Measurements from ENCODE around the gene BCAN. TPM values are rescaled to one million over a fixed set of nuclear protein-coding genes. Genes with fewer than 3 reads are reported as not detected.
A peak's percentile ranks its signal among the peaks of the same experiment; 100 is the strongest.

Gene BCAN
- total and polyA plus RNA-seq, 2 experiments from 2014 or later, result 0.23 to 0.86 TPM

DNA sequence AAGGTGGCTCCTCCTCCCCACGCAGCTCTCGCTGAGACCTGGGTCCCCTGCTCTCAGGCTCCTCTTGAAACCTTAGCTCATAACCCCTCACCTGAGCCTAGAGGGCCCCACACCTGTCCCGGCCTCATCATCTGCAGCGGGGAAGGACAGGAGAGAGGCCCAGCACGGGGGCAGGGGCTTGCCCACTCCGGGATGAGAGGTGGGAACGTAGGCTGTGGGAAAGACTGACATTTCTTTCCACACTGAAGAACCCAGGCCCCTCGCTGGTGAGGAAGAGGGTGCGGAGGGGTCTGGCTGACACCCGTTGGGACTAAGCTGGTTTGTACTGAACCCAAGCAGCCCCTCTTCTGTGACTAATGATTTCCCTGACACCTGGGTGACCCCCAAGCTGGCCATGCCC lies 49.3 kb downstream of the BCAN start:
- TF ChIP-seq, protein P1, sequence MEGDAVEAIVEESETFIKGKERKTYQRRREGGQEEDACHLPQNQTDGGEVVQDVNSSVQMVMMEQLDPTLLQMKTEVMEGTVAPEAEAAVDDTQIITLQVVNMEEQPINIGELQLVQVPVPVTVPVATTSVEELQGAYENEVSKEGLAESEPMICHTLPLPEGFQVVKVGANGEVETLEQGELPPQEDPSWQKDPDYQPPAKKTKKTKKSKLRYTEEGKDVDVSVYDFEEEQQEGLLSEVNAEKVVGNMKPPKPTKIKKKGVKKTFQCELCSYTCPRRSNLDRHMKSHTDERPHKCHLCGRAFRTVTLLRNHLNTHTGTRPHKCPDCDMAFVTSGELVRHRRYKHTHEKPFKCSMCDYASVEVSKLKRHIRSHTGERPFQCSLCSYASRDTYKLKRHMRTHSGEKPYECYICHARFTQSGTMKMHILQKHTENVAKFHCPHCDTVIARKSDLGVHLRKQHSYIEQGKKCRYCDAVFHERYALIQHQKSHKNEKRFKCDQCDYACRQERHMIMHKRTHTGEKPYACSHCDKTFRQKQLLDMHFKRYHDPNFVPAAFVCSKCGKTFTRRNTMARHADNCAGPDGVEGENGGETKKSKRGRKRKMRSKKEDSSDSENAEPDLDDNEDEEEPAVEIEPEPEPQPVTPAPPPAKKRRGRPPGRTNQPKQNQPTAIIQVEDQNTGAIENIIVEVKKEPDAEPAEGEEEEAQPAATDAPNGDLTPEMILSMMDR (IDR thresholded peaks at IDR 0.05; ENCODE audit: low read depth, low read length), result no peak
- Histone ChIP-seq H3K4me1 (ENCODE audit: low read depth) (peaks cover 50% of the 10 kb centered on the region), H3K27ac (peak overlapping the region; percentile 89), H3K9me3 (ENCODE audit: low read depth) (no peaks in the 10 kb centered on the region), H3K27me3 (no peaks in the 10 kb centered on the region), H3K36me3 (no peaks in the 10 kb centered on the region), H3K4me3 (no peak overlapping the region)
- no peak for DNase-seq (ENCODE audit: low read depth in 1 of 2, low spot score in 1 of 2)

DNA sequence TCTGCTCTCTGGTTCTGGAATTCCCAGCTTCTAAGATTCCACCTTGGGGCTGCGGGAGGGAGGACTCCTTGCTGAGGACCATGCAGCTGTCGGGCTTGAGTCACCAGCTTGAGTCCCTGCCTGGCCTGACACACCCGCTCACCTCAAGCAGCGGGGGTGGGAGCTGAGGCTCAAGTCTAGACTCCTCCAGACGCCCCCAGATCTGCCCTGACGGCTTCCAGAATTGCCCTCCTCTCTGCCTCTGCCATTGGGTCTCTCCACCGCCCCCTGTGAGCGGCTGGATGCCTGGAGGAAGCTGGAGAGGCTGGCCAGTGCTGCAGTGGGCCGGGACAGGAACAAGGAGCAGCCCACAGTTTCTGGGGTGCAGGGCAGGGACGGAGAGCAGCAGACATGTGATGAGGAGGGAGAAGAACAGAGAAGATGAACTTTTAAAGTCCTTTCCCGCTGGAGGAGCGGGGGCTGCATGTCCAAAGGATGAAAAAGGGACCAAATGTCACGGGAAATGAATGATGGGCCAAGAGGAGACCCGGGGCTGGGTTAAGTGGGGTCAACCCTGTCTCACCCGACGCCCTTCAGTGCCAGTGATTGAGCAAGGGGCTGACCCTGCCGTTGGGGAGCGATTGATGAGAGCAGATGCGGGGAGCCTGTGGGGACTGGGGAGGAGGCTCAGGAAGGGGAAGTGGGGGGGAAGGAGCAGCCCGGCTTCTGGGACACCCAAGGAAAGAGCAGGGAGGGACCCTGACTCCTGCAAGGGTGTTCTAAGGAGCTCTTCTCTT lies 49.9 kb downstream of the BCAN start:
- TF ChIP-seq, protein P1 (IDR thresholded peaks at IDR 0.05; ENCODE audit: low read depth, low read length), result peak; percentile 30

GRCh38 chr1:156692441-156692924 lies 50.6 kb downstream of the BCAN start:
- peaks cover 50% of the 10 kb centered on the region for H3K4me1 ChIP-seq (ENCODE audit: low read depth)
- TF ChIP-seq, protein P1 (IDR thresholded peaks at IDR 0.05; ENCODE audit: low read depth, low read length), result no peak
- no peak for DNase-seq (ENCODE audit: low read depth in 1 of 2, low spot score in 1 of 2)

More for the DNA sequence above, 49.9 kb downstream of the BCAN start:
- peaks cover 50% of the 10 kb centered on the region for H3K4me1 ChIP-seq (ENCODE audit: low read depth)
- H3K36me3 ChIP-seq, result no peaks in the 10 kb centered on the region
- no peaks in the 10 kb centered on the region for H3K27me3 ChIP-seq
- H3K4me3 ChIP-seq, result no peak overlapping the region
- peak overlapping the region; percentile 89 for H3K27ac ChIP-seq
- no peaks in the 10 kb centered on the region for H3K9me3 ChIP-seq (ENCODE audit: low read depth)
- peak in 1 of 2 donors; percentile 60 for DNase-seq (ENCODE audit: low read depth in 1 of 2, low spot score in 1 of 2)

GRCh38 chr1:156692925-156693847 lies 51.3 kb downstream of the BCAN start:
- peaks cover 50% of the 10 kb centered on the region for H3K4me1 ChIP-seq (ENCODE audit: low read depth)

More at GRCh38 chr1:156692441-156692924, 50.6 kb downstream of the BCAN start:
- no peak overlapping the region for H3K4me3 ChIP-seq
- H3K27me3 ChIP-seq, result no peaks in the 10 kb centered on the region
- H3K36me3 ChIP-seq, result no peaks in the 10 kb centered on the region
- peak overlapping the region; percentile 89 for H3K27ac ChIP-seq
- no peaks in the 10 kb centered on the region for H3K9me3 ChIP-seq (ENCODE audit: low read depth)

More at GRCh38 chr1:156692925-156693847, 51.3 kb downstream of the BCAN start:
- peak in 1 of 2 donors; percentile 84 for DNase-seq (ENCODE audit: low read depth in 1 of 2, low spot score in 1 of 2)
- H3K9me3 ChIP-seq (ENCODE audit: low read depth), result no peaks in the 10 kb centered on the region
- peak overlapping the region; percentile 89 for H3K27ac ChIP-seq
- H3K27me3 ChIP-seq, result no peaks in the 10 kb centered on the region
- TF ChIP-seq, protein P1 (IDR thresholded peaks at IDR 0.05; ENCODE audit: low read depth, low read length), result no peak
- H3K36me3 ChIP-seq, result no peaks in the 10 kb centered on the region
- no peak overlapping the region for H3K4me3 ChIP-seq
